GM04503 (cell line): ENCODE results near the gene SERPINA9.
"Not testable (repeated sequence)": the region's sequence is repeated elsewhere in the genome, so short reads cannot be mapped to it uniquely, and the experiment has no call there.

ENCODE experiments used
- DNase-seq: peaks from one replicate; pipeline ENCODE4 v3.0.0-alpha.2; 2012; ENCODE audit warnings: low read depth

The SERPINA9 gene

DNA sequence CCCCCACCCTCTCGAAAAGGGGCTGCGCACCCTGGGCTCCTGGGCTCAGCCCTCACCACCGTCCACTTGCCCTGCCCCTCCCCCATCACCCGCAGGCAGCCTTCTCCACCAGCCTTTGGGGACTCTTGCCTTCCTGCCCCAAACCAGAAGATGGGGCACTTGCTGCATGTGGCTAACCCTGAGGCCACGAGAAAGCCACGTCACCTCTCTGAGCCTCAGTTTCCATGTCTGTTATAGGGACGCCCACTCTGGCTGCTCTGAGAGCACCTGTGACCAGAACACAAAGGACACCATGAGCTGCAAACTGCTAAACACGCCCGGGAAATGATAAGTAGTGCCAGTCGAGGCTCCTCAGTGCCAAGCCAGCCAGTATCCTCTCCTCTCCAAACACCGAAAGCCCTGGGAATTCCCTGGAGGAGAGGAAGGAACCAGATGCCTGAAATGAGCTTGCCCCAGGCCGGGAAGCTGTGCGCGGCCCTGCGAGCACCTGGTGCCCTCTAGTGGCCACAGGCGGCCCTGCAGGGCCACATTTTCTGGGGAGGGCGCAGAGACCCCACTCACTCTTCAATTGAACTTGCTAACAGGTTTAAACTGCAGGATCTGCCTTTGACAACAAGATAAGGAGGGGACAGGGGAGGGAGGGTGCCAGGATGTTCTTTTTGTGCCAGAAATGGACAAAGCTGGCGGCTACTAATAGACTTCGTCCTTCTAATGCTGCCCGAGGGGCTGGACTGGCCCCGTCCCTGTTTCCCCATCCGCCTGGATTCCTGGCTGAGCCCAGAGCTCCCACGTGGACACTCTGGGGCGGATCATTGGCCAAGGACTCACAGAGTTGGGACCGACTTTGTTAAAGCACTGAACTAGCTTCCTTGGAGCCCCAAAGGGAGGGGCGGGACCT lies 10.2 kb upstream of the SERPINA9 start:
- peak; percentile 9 for DNase-seq

DNA sequence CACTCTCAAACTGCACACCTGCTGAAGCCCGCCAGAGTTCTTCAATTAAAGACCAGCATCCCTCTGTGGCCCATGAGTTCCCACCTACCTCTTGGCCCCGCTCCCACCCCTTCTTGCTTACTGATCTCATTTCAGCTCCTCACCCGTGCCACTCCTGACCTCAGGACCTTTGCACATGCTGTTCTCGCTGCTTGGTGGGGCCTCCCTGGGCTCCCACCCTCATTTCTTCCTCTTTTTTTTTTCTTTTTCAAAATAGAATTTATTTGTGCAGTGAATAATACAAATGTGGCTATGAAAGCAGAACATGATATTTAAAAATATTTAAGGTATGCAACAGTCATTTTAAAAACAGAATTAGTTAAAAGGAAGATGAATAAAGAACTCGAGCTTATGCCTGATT lies 8.5 kb upstream of the SERPINA9 start:
- no peak for DNase-seq

GRCh38 chr14:94483729-94484275 lies 7.8 kb upstream of the SERPINA9 start:
- no peak for DNase-seq

- no peak for DNase-seq
Observed at GRCh38 chr14:94483071-94483451, 7.1 kb upstream of the SERPINA9 start.

DNA sequence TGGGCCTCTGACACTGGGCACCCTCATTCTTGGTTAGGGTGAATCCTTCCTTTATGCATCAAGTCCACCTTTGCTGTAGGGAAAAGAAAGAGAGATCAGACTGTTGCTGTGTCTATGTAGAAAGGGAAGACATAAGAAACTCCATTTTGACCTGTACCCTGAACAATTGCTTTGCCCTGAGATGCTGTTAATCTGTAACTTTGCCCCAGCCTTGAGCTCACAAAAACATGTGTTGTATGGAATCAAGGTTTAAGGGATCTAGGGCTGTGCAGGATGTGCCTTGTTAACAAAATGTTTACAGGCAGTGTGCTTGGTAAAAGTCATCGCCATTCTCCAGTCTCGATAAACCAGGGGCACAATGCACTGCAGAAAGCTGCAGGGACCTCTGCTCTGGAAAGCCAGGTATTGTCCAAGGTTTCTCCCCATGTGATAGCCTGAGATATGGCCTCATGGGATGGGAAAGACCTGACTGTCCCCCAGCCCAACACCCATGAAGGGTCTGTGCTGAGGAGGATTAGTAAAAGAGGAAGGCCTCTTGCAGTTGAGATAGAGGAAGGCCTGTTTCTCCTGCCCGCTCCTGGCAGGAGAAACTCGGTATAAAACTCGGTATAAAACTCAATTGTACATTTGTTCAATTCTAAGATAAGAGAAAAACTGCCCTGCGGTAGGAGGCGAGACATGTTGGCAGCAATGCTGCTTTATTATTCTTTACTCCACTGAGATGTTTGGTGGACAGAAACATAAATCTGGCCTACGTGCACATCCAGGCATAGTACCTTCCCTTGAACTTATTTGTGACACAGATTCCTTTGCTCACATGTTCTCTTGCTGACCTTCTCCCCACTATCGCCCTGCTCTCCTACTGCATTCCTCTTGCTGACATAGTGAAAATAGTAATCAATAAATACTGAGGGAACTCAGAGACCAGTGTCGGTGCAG lies 6.4 kb upstream of the SERPINA9 start:
- not testable (repeated sequence) for DNase-seq

- no peak for DNase-seq
Observed at GRCh38 chr14:94481468-94482131, 5.6 kb upstream of the SERPINA9 start.

DNA sequence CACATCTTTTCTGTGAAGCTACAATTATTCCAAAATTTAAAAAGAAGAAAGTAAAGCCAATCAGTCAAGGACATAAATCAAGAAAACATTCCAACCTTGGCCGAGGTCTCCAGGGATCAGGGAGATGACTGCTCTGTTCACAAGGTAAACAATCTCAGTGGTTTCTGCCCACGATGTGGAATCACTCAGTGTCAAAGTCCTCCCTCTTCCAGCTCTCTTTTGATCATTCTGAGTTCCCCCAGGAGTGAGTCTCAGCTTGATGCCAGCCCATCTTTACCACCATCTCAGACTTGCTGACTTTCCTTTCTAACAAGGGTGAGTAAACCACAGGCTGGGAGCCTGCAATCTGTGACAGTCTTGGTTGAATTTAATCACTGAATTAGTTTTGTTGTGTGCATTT lies 4.8 kb upstream of the SERPINA9 start:
- no peak for DNase-seq

DNA sequence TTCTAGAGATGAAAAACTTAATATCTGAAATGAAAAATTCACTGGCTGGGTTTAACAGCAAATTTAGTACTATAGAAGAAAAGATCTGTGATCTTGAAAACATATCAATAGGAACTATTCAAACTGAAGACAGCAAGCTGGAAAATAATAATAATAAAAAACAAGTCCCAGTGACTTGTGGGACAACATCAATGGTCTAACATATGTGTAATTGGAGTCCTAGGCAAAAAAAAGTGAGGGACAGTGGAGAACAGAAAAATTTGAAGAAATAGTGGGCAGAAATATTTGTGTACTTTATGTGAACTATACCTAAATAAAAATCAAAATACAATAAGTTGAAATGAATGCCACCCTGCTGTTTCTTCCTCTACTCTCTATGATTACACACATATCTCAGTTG lies 2.4 kb upstream of the SERPINA9 start:
- DNase-seq: no peak

DNA sequence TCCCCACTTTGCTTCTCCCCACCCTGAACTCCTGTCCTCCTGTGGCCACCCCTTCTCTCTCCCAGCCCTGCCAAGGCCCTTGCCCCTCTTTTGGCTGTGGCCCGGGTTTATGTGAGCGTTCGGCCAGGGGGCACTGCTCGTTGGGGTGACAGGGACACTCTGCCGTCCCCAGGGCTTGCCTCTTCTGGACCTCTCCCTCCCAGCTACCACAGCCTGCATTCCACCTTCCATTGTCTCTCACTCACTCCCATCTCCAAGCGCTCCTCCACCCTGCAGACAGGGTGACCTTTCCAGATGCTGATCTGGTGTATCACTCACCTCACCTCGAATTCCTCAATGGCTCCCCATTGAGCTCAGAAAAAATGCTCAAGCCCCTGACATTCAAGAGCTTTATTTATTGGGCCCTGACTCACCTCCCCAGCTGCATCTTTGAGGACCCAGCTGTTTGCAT lies 1.4 kb downstream of the SERPINA9 start:
- DNase-seq: no peak

- no peak for DNase-seq
Observed at GRCh38 chr14:94473666-94474410, 2.2 kb downstream of the SERPINA9 start.

- DNase-seq: no peak
Observed at GRCh38 chr14:94472842-94473241, 3.2 kb downstream of the SERPINA9 start.

DNA sequence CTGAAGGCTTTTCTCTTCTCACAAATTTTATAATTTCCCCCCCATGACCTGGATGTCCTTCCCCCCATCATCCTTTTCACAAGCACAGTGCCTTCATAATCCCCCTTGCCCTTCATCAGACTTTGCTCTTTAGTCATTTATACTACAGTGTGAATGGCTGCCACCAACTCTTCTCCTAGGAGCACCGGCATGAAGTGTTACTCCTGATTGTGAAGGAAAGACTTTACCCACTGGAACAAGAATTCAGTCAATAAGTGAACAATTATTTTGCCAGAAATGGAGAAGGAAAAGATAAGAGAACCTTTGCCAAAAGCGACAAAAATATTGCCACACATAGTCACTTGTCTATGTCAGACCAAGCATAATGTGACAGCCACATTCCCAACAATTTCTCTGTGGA lies 5.0 kb downstream of the SERPINA9 start:
- DNase-seq: no peak

- DNase-seq: no peak
Observed at GRCh38 chr14:94470311-94470710, 5.7 kb downstream of the SERPINA9 start.

- no peak for DNase-seq
Observed at GRCh38 chr14:94469261-94469660, 6.7 kb downstream of the SERPINA9 start.

DNA sequence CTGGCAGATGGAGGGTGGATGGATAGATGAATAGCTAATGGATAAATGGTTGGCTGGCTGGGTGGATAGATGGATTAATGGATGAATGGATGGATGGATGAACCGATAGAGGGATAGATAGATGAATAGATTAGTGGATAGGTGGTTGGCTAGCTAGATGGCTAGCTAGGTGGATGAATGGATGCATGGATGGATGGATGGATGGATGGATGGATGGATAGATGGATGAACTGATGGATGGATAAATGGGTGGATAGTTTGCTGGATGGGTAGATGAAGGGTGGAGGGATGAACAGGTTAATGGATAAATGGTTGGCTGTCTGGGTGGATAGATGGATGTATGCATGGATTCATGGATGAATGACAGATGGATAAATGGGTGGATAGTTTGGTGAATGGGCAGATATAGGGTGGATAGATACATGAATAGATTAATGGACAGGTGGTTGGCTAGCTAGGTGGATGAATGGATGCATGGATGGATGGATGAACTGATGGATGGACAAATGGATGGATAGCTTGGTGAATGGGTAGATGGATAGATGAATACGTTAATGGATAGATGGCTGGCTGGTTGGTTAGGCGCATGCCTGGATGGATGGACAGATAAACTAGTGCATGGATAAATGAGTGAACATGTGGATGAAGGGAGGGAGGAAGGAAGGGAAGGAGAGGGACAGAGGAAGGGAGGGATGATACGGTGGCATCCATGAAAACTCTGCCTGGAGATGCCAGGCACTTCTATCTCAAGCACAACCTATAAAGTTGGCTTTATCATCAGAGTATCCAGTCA lies 8.1 kb downstream of the SERPINA9 start:
- DNase-seq: no peak

- no peak for DNase-seq
Observed at GRCh38 chr14:94466706-94467370, 9.2 kb downstream of the SERPINA9 start.

GRCh38 chr14:94465042-94465441 lies 11.0 kb downstream of the SERPINA9 start:
- DNase-seq: no peak

GRCh38 chr14:94464290-94464689 lies 11.7 kb downstream of the SERPINA9 start:
- no peak for DNase-seq

- DNase-seq: no peak
Observed at GRCh38 chr14:94462763-94463572, 13.0 kb downstream of the SERPINA9 start.
